T-helper 2 cell treated with Interferon-gamma antibody and Interleukin-4, amounts not matched to agents 5 μg/mL and 100 μg/mL, for 36 hours (primary cell): Measurements from ENCODE around the gene AQP6.

Experiments
- DNase-seq: peaks from one replicate; pipeline ENCODE4 v3.0.0; 2021; ENCODE audit warnings: low spot score
- H3K27ac Mint-ChIP-seq: one replicate; pipeline ENCODE4 v1.8.0; 2021; ENCODE audit warnings: mild to moderate bottlenecking, mixed read lengths
- H3K27me3 Mint-ChIP-seq: one replicate; pipeline ENCODE4 v1.8.0; 2021; ENCODE audit warnings: low read depth, mixed read lengths
- H3K36me3 Mint-ChIP-seq: one replicate; pipeline ENCODE4 v1.8.0; 2021; ENCODE audit warnings: low read depth, mixed read lengths
- H3K4me1 Mint-ChIP-seq: one replicate; pipeline ENCODE4 v1.8.0; 2021; ENCODE audit warnings: low read depth, mixed read lengths
- H3K4me3 Mint-ChIP-seq: one replicate; pipeline ENCODE4 v1.8.0; 2022; ENCODE audit warnings: mild to moderate bottlenecking, moderate library complexity, mixed read lengths
- H3K9me3 Mint-ChIP-seq: one replicate; pipeline ENCODE4 v1.8.0; 2021; ENCODE audit warnings: mixed read lengths

Gene AQP6

DNA sequence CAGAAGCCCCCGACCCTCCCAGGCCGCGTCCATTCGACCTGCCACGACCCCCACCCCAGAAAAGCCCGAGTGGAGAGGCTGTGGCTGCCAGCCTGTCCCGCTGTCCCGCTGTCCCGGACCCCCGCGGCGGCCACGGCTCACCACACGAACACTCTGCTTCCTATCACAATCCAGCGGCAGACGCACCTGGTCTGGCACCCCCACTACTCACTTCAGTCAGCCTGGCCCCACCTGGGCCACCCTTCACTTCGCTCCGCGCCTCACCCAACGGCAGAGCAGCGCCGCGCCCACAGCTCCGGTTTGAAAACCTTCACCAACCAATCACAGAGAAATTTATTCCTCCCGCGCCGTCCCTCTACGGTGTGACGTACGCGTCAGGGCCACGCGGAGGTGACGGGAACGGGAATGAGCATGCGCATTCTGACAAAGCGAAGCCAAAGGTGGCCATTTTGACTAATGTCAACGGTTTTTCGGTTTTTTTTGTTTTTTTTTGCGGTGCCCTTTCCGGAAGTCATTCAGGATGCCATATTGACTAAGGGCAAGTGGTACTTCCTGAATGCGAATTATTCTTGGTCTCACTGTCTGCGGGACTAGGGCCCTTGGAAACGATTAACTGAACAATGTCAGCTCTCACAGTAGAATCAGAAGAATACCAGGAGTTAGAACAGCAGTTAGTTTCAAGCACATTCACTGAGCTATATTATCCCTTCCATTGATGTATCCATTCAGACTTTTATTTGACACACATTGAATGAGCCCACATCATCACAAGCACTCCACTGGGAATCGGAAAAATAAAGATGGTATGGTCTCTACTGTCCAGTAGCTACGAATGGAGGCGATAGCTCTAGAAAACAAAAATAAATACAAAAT, 52.7 kb downstream of the AQP6 start, which contains the start of gene RACGAP1:
RACGAP1 (minus strand) TSS at position 308 of the 873 bp plus-strand sequence. CDS start 8,779 bp downstream, outside the sequence.
- peak; percentile 97 for DNase-seq
- Mint-ChIP-seq H3K4me3 (peak within 1 kb of the TSS; percentile 96), H3K36me3 (peaks cover 29% of the 10 kb centered on the region), H3K9me3 (peaks cover 2% of the 10 kb centered on the region), H3K4me1 (peaks cover 26% of the 10 kb centered on the region), H3K27me3 (no peaks in the 10 kb centered on the region), H3K27ac (peak within 1 kb of the TSS; percentile 99)

DNA sequence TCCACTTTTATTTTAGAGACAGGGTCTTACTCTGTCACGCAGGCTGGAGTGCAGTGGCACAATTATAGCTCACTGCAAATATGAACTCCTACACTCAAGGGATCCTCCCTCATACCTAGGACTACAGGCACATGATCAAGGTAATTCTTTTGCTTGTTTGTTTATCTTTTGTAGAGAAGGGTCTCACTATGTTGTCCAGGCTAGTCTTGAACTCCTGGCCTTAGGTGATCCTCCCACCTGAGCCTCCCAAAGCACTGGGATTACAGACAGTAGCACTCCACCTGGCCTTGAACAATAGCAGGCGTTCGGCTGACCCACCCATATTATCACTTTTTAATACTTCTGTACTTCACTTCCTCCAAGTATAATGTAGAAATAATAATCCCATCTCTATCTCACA, 53.9 kb downstream of the AQP6 start:
- no peak for DNase-seq
- Mint-ChIP-seq H3K4me1 (peaks cover 20% of the 10 kb centered on the region), H3K4me3 (no peak overlapping the region), H3K36me3 (peaks cover 24% of the 10 kb centered on the region), H3K9me3 (peaks cover 2% of the 10 kb centered on the region), H3K27ac (no peak overlapping the region), H3K27me3 (peaks cover 2% of the 10 kb centered on the region)
